Measurements from ENCODE around the gene SLC52A1.
"Not testable (repeated sequence)": the region's sequence is repeated elsewhere in the genome, so short reads cannot be mapped to it uniquely, and the experiment has no call there.

The SLC52A1 gene

GRCh38 chr17:5030168-5030567 is 5.1 kb downstream of the SLC52A1 start:
- DNase-seq = not testable (repeated sequence)

GRCh38 chr17:5027916-5028315 is 7.3 kb downstream of the SLC52A1 start:
- no peak for DNase-seq

- no peak for DNase-seq
Observed at GRCh38 chr17:5027299-5027698, 7.9 kb downstream of the SLC52A1 start.

- DNase-seq = no peak
Observed at GRCh38 chr17:5024604-5025003, 10.6 kb downstream of the SLC52A1 start.

- no peak for DNase-seq
Observed at GRCh38 chr17:5023588-5024147, 11.6 kb downstream of the SLC52A1 start.

GRCh38 chr17:5022171-5022711 is 13.0 kb downstream of the SLC52A1 start:
- DNase-seq = no peak

- no peak for DNase-seq
Observed at GRCh38 chr17:5020502-5021023, 14.7 kb downstream of the SLC52A1 start.

- DNase-seq = no peak
Observed at GRCh38 chr17:5019475-5019956, 15.7 kb downstream of the SLC52A1 start.

GRCh38 chr17:5014357-5014756 is 20.9 kb downstream of the SLC52A1 start:
- no peak for DNase-seq

- no peak for DNase-seq
Observed at GRCh38 chr17:5011928-5012327, 23.3 kb downstream of the SLC52A1 start.

GRCh38 chr17:5003214-5003867 is 31.9 kb downstream of the SLC52A1 start:
- no peak for DNase-seq

- DNase-seq = no peak
Observed at GRCh38 chr17:5002121-5002788, 33.0 kb downstream of the SLC52A1 start.

- no peak for DNase-seq
Observed at GRCh38 chr17:5000237-5000639, 35.0 kb downstream of the SLC52A1 start.

GRCh38 chr17:4999430-5000093 is 35.7 kb downstream of the SLC52A1 start:
- no peak for DNase-seq

- no peak for DNase-seq
Observed at GRCh38 chr17:4998732-4999429, 36.3 kb downstream of the SLC52A1 start.

- DNase-seq = no peak
Observed at GRCh38 chr17:4998027-4998731, 37.0 kb downstream of the SLC52A1 start.

GRCh38 chr17:4997302-4998026 is 37.8 kb downstream of the SLC52A1 start, which contains the start of the genes INCA1 and KIF1C:
INCA1 (minus strand) TSS chr17:4997522; CDS start chr17:4994437, 3,085 bp downstream.
KIF1C (plus strand) TSS chr17:4997950; CDS start chr17:5000247, 2,297 bp downstream.
- peak; percentile 64 for DNase-seq

GRCh38 chr17:4994081-4994595 is 41.1 kb downstream of the SLC52A1 start:
- no peak for DNase-seq

GRCh38 chr17:4987767-4988567 is 47.3 kb downstream of the SLC52A1 start:
- DNase-seq = no peak
